Hepatocyte (in vitro differentiated cells): ENCODE data around the gene YIF1B. TPM values are rescaled to one million over a fixed set of nuclear protein-coding genes. Genes with fewer than 3 reads are reported as not detected.
A peak's percentile ranks its signal among the peaks of the same experiment; 100 is the strongest.

Source experiments
- DNase-seq: peaks from one replicate; pipeline ENCODE4 v3.0.0-alpha.2; 2016; ENCODE audit warnings: low spot score
- H2AFZ ChIP-seq: fragments of 200-600 bp; sonication (generic); 2 replicates; pipeline ENCODE4 v1.6.0; 2016; ENCODE audit warnings: antibody characterized with exemption, mild to moderate bottlenecking
- H3K27ac ChIP-seq: fragments of 200-600 bp; sonication (generic); 2 replicates; pipeline ENCODE4 v1.5.1; 2016; ENCODE audit warnings: mild to moderate bottlenecking
- H3K27me3 ChIP-seq: fragments of 200-600 bp; sonication (generic); 2 replicates; pipeline ENCODE4 v1.6.1; 2016
- H3K36me3 ChIP-seq: fragments of 200-600 bp; sonication (generic); replicated peaks from 2 replicates; pipeline ENCODE4 v1.5.1; 2016; ENCODE audit warnings: low read depth; ENCODE audit not compliant: insufficient read depth
- H3K4me1 ChIP-seq: fragments of 200-600 bp; sonication (generic); 2 replicates; pipeline ENCODE4 v1.5.1; 2016; ENCODE audit warnings: mild to moderate bottlenecking, moderate library complexity; ENCODE audit not compliant: insufficient read depth
- H3K4me2 ChIP-seq: fragments of 200-600 bp; sonication (generic); 2 replicates; pipeline ENCODE4 v1.6.0; 2016
- H3K4me3 ChIP-seq: fragments of 200-600 bp; sonication (generic); 2 replicates; pipeline ENCODE4 v1.5.1; 2016; ENCODE audit warnings: mild to moderate bottlenecking
- H3K79me2 ChIP-seq: fragments of 200-600 bp; sonication (generic); 2 replicates; pipeline ENCODE4 v1.6.0; 2017; ENCODE audit warnings: mild to moderate bottlenecking
- H3K9me2 ChIP-seq: fragments of 200-600 bp; sonication (generic); replicated peaks from 2 replicates; pipeline ENCODE4 v1.6.0; 2017; ENCODE audit warnings: mild to moderate bottlenecking; ENCODE audit not compliant: insufficient read depth
- H3K9me3 ChIP-seq: fragments of 200-600 bp; sonication (generic); 2 replicates; pipeline ENCODE4 v1.5.1; 2016; ENCODE audit warnings: low read depth, mild to moderate bottlenecking
- H4K20me1 ChIP-seq: fragments of 200-600 bp; sonication (generic); 2 replicates; pipeline ENCODE4 v1.6.0; 2016; ENCODE audit warnings: mild to moderate bottlenecking; ENCODE audit not compliant: insufficient read depth, poor library complexity, severe bottlenecking
- EZH2 ChIP-seq: fragments of 200-600 bp; sonication (generic); IDR thresholded peaks from 2 replicates; pipeline ENCODE4 v1.6.1; 2016; ENCODE audit warnings: antibody characterized with exemption, mild to moderate bottlenecking, borderline replicate concordance
- EZH2phosphoT487 ChIP-seq: fragments of 200-600 bp; sonication (generic); IDR thresholded peaks from one replicate; pipeline ENCODE4 v1.6.1; 2018; ENCODE audit warnings: antibody characterized with exemption, mild to moderate bottlenecking, low read depth, moderate library complexity; ENCODE audit not compliant: unreplicated experiment, severe bottlenecking
- WGBS: methylation state at CpG from one replicate; pipeline ENCODE4 v1.1.6; 2016; ENCODE audit warnings: low lambda C conversion rate; ENCODE audit errors: missing lambda C conversion rate; 5-methylcytosine and 5-hydroxymethylcytosine counted together
- polyA plus RNA-seq: library from polyadenylated mRNA; unstranded; fragments of >200 nt; fragmentation: Nextera tagmentation; extraction: Ambion mirVana; gene quantifications from 2 replicates; pipeline ENCODE4 v1.2.1, GENCODE V29; 2016
- total RNA-seq: library from RNA; depleted of rRNA; stranded (reverse); fragments of >200 nt; gene quantifications from 2 replicates; pipeline ENCODE4 v1.2.3, GENCODE V29; 2014
- TF ChIP-seq, protein P1 (sequence below): fragments of 200-600 bp; sonication (generic); IDR thresholded peaks from 2 replicates; pipeline ENCODE4 v1.5.1; 2016; ENCODE audit warnings: antibody characterized with exemption, mild to moderate bottlenecking; ENCODE audit not compliant: poor library complexity

YIF1B gene
- total and polyA plus RNA-seq, 2 experiments from 2014 or later = 50.0 to 105 TPM

- no peaks in the 10 kb centered on the region for H3K9me2 ChIP-seq
- no peaks in the 10 kb centered on the region for H3K9me3 ChIP-seq
- peak; percentile 69 for DNase-seq
- 64% methylated on average over 11 of the region's 11 CpGs for WGBS
- H2AFZ ChIP-seq = no peak overlapping the region
- no peaks in the 10 kb centered on the region for H3K36me3 ChIP-seq
- no peaks in the 10 kb centered on the region for H3K79me2 ChIP-seq
- no peaks in the 10 kb centered on the region for H3K4me1 ChIP-seq
- H4K20me1 ChIP-seq = no peaks in the 10 kb centered on the region
- H3K4me3 ChIP-seq = no peak overlapping the region
- peaks cover 17% of the 10 kb centered on the region for H3K27me3 ChIP-seq
- H3K4me2 ChIP-seq = peak overlapping the region; percentile 100
- no peak for TF ChIP-seq EZH2
- peak overlapping the region; percentile 57 for H3K27ac ChIP-seq
Observed at GRCh38 chr19:38321646-38322196, 6.0 kb upstream of the YIF1B start.

DNA sequence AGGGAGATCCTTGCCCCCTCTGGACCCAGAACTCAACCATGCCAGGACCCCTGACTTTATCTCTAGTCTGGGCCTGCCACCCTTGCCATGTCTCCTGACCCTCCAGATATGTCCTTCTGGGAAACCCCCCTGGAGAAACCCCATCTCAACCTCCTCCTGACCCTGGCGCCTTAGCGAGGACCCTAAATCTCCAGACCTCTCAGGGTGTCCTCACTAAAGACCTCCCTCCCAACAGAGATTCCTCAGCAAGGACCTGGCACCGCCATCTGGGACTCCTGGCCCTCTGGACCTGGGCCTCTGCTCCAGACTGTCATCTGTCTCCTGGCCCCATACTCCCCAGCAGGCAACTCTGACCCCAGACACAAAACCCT is 5.2 kb upstream of the YIF1B start:
- no peak for DNase-seq
- no peak overlapping the region for H2AFZ ChIP-seq
- H3K4me1 ChIP-seq = no peaks in the 10 kb centered on the region
- peak overlapping the region; percentile 100 for H3K4me2 ChIP-seq
- no peaks in the 10 kb centered on the region for H4K20me1 ChIP-seq
- no peak overlapping the region for H3K4me3 ChIP-seq
- no peaks in the 10 kb centered on the region for H3K36me3 ChIP-seq
- H3K27me3 ChIP-seq = peaks cover 17% of the 10 kb centered on the region
- 94% methylated on average over 3 of the region's 3 CpGs for WGBS
- no peaks in the 10 kb centered on the region for H3K79me2 ChIP-seq
- H3K27ac ChIP-seq = peak overlapping the region; percentile 57
- H3K9me3 ChIP-seq = no peaks in the 10 kb centered on the region
- no peaks in the 10 kb centered on the region for H3K9me2 ChIP-seq
- no peak for TF ChIP-seq EZH2phosphoT487
- TF ChIP-seq EZH2 = no peak
- TF ChIP-seq, protein P1, sequence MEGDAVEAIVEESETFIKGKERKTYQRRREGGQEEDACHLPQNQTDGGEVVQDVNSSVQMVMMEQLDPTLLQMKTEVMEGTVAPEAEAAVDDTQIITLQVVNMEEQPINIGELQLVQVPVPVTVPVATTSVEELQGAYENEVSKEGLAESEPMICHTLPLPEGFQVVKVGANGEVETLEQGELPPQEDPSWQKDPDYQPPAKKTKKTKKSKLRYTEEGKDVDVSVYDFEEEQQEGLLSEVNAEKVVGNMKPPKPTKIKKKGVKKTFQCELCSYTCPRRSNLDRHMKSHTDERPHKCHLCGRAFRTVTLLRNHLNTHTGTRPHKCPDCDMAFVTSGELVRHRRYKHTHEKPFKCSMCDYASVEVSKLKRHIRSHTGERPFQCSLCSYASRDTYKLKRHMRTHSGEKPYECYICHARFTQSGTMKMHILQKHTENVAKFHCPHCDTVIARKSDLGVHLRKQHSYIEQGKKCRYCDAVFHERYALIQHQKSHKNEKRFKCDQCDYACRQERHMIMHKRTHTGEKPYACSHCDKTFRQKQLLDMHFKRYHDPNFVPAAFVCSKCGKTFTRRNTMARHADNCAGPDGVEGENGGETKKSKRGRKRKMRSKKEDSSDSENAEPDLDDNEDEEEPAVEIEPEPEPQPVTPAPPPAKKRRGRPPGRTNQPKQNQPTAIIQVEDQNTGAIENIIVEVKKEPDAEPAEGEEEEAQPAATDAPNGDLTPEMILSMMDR = no peak

DNA sequence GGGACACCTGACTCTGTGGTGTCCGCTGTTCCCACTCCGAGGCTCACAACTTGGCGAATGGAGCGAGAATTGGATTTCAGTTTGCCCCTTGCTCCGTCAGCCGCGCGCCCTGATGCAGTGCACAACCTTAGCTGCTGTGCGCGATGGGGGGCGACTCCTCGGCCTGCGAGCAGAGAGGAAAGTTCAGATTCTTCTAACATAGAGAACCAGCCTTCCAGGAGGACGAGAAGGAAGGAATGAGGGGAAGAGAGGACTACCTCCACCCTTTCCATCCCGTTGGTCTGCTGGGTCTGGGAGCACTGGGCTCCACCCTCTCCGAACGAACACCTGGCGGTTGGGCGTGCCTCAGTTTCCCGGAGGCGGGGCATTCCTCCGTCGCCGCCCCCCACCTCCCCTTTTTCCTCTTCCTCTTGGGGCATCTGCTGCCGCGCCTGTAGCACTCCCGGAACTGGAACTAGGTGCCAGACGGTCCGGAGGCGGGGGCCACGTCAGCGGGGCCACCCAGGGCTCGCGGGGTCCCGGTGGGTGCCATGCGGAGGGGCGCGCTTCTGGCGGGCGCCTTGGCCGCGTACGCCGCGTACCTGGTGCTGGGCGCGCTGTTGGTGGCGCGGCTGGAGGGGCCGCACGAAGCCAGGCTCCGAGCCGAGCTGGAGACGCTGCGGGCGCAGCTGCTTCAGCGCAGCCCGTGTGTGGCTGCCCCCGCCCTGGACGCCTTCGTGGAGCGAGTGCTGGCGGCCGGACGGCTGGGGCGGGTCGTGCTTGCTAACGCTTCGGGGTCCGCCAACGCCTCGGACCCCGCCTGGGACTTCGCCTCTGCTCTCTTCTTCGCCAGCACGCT is 3.9 kb upstream of the YIF1B start, which contains the start of gene KCNK6:
KCNK6 (plus strand) TSS at position 425 of the 838 bp plus-strand sequence; CDS start at position 531, 106 bp downstream.
- H2AFZ ChIP-seq = peak within 1 kb of the TSS; percentile 86

More for the DNA sequence above, 3.9 kb upstream of the YIF1B start, which contains the start of gene KCNK6:
- no peaks in the 10 kb centered on the region for H3K9me2 ChIP-seq
- peak within 1 kb of the TSS; percentile 69 for H3K4me3 ChIP-seq
- peak; percentile 63 for DNase-seq
- H3K9me3 ChIP-seq = no peaks in the 10 kb centered on the region
- peaks cover 3% of the 10 kb centered on the region for H3K79me2 ChIP-seq
- H3K4me1 ChIP-seq = no peaks in the 10 kb centered on the region
- no peaks in the 10 kb centered on the region for H3K36me3 ChIP-seq
- H3K27ac ChIP-seq = peak within 1 kb of the TSS; percentile 50
- H4K20me1 ChIP-seq = no peaks in the 10 kb centered on the region
- 4% methylated on average over 57 of the region's 76 CpGs for WGBS
- H3K27me3 ChIP-seq = peaks cover 17% of the 10 kb centered on the region
- TF ChIP-seq EZH2 (no peak), EZH2phosphoT487 (no peak)
- TF ChIP-seq, protein P1 = no peak
- H3K4me2 ChIP-seq = peak within 1 kb of the TSS; percentile 100
